ENCODE measurements around the gene SRC. TPM values are rescaled to one million over a fixed set of nuclear protein-coding genes. Genes with fewer than 3 reads are reported as not detected.

SRC gene
- total RNA-seq, 2 donors from 2014 or later: 6.9 to 14.3 TPM

DNA sequence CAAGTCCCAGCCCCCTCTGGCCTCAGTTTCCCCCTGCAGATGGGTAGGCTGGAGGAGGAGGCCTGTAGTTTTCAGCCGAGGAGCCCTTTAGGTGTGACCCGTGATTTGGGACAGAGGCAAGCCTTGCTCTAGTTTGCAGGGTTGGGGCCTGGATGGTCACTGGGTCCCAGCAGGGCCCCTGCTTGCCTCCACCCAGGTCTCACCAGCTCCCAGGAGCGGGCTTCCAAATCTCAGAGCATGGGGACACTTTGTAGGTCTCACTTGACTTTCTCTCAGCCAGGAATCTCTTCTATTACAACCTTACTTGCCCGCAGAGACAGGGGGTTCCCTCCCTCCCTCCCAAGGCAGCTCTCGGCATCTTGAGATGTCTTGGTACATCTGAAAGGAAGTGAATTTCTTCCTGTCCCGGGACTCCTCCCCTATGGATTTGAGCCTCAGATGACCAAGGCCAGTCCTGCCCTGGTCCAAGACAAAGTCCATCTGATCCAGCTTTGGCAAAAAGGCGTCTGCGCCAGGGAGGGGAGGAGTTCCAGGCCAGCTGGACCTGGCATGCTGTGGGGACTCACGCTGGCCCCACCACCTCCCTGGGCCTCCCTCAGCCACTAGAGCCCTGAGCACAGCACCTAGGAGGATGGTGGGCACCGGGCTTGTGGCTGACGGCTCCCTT, 47.4 kb downstream of the SRC start:
- no peak for DNase-seq (ENCODE audit: low spot score)
- no peaks in the 10 kb centered on the region for H3K27me3 ChIP-seq
- peaks cover 0 to 25% of the 10 kb centered on the region in 2 donors for H3K4me1 ChIP-seq
- H3K27ac ChIP-seq: no peak overlapping the region
- H3K36me3 ChIP-seq: peaks cover 15% of the 10 kb centered on the region
- TF ChIP-seq, protein P1, sequence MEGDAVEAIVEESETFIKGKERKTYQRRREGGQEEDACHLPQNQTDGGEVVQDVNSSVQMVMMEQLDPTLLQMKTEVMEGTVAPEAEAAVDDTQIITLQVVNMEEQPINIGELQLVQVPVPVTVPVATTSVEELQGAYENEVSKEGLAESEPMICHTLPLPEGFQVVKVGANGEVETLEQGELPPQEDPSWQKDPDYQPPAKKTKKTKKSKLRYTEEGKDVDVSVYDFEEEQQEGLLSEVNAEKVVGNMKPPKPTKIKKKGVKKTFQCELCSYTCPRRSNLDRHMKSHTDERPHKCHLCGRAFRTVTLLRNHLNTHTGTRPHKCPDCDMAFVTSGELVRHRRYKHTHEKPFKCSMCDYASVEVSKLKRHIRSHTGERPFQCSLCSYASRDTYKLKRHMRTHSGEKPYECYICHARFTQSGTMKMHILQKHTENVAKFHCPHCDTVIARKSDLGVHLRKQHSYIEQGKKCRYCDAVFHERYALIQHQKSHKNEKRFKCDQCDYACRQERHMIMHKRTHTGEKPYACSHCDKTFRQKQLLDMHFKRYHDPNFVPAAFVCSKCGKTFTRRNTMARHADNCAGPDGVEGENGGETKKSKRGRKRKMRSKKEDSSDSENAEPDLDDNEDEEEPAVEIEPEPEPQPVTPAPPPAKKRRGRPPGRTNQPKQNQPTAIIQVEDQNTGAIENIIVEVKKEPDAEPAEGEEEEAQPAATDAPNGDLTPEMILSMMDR (IDR thresholded peaks at IDR 0.05): no peak
- H3K9me3 ChIP-seq: no peaks in the 10 kb centered on the region
- no peak overlapping the region for H3K4me3 ChIP-seq

DNA sequence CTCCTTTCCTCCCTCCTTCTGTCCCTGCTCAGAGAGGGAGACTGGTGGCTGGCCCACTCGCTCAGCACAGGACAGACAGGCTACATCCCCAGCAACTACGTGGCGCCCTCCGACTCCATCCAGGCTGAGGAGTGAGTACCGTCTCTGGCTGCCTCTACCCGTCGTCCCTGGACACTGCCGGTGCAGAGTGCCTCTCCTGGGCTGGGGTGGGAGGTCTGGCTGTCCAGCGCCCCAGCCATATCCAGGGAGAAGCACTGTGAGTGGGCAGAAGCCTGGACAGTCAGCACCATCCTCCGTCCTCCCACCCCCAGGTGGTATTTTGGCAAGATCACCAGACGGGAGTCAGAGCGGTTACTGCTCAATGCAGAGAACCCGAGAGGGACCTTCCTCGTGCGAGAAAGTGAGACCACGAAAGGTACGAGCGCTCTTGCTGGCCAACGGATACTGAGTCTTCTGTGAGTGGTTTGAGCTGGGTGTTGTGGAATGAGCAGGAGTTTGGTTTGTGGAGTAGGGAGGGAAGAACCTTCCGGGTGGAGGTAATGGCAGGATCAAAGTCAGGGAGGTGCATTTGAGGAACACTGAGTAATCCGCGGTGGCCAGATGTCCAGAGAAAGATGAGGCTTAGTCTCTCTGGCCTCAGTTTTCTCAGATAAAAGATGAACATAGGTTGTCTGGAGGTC, 48.1 kb downstream of the SRC start:
- TF ChIP-seq, protein P1 (IDR thresholded peaks at IDR 0.05): no peak
- no peak for DNase-seq (ENCODE audit: low spot score)
- H3K27ac ChIP-seq: no peak overlapping the region
- no peak overlapping the region for H3K4me3 ChIP-seq
- H3K9me3 ChIP-seq: no peaks in the 10 kb centered on the region
- H3K4me1 ChIP-seq: peaks cover 0 to 25% of the 10 kb centered on the region in 2 donors
- H3K36me3 ChIP-seq: peaks cover 15% of the 10 kb centered on the region
- no peaks in the 10 kb centered on the region for H3K27me3 ChIP-seq

DNA sequence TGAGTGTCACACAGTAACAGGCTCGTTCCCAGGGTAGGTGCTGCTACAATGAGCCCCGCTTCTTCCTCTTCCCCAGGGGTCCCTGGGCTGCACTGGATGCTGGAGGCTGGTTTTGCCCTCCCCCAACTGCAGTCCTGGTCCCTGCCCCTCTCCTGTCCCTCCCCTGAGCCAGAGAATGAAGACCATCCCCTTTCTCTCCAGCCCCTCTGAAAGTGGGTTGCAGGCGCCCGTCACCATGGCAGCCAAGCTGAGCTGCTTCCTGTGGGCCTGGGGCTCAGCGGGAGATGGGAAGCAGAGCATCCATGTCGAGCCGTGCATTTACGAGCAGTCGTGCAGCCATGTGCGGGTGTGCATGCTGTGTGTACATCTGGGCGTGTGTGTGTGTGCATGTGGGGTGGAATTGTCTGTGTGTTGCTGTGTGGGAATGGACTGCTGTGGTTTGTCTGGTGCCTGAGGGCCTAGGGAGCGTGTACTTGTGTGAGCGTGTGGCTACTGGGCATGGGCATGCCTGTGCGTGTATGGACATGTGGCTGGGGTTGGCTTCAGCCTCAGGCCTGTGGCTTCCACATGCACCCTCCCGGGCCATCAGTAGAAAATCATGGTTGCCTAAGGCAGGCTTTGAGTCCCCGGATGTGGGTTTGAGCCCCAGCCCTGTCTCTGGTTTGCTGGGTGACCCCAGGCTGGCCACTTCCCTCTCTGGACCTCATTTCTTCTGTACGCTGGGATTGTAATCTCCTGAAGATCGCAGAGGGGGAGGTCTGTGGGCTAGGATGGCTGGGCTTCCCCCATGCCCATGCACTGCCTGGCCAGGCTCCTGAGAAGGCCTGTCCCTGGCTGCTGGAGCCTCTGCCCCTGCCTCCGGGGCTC, 48.8 kb downstream of the SRC start:
- no peaks in the 10 kb centered on the region for H3K27me3 ChIP-seq
- TF ChIP-seq, protein P1 (IDR thresholded peaks at IDR 0.05): no peak
- no peak overlapping the region for H3K27ac ChIP-seq
- H3K4me3 ChIP-seq: no peak overlapping the region
- DNase-seq (ENCODE audit: low spot score): no peak
- peaks cover 0 to 25% of the 10 kb centered on the region in 2 donors for H3K4me1 ChIP-seq
- peaks cover 15% of the 10 kb centered on the region for H3K36me3 ChIP-seq
- H3K9me3 ChIP-seq: no peaks in the 10 kb centered on the region

DNA sequence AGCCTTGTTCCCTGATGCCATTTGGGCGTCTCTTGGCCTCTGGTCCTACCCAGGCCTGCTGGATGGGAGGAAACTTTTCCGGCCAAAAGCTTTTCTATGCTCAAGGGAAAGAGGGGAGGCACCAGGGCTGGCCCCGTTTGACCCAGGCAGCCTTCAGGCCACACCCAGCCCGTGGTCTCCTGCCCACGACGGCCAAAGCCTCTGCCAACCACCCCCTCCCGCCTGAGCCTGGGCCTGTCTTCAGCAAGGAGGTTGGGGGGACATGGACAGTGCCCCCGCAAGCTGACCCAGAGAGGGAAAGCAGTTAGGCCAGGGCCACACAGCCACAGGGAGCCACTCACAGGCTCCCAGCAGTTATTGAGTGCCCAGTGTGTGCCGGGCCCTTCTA, 49.5 kb downstream of the SRC start:
- Histone ChIP-seq H3K9me3 (no peaks in the 10 kb centered on the region), H3K4me1 (peaks cover 0 to 25% of the 10 kb centered on the region in 2 donors), H3K36me3 (peaks cover 15% of the 10 kb centered on the region), H3K27ac (no peak overlapping the region), H3K4me3 (no peak overlapping the region), H3K27me3 (no peaks in the 10 kb centered on the region)
- TF ChIP-seq, protein P1 (IDR thresholded peaks at IDR 0.05): no peak
- no peak for DNase-seq (ENCODE audit: low spot score)

DNA sequence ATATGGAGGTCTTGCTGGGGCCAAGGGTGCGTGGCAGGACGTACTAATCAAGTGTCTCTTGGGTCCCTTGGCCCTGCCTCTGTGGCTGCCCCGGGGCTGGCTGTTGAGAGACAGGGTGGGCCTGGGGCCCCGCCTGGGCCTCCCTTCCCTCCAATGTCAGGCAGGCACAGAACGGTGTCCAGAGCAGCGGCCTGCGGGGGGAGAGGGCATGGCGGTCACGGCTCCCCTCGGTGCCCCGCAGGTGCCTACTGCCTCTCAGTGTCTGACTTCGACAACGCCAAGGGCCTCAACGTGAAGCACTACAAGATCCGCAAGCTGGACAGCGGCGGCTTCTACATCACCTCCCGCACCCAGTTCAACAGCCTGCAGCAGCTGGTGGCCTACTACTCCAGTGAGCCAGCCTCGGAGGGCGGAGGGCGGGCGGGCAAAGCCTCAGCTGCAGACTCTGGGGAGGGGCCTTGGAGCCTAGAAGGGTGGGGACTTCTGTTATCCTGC, 50.0 kb downstream of the SRC start:
- TF ChIP-seq, protein P1 (IDR thresholded peaks at IDR 0.05): no peak
- no peaks in the 10 kb centered on the region for H3K27me3 ChIP-seq
- no peak for DNase-seq (ENCODE audit: low spot score)
- peaks cover 15% of the 10 kb centered on the region for H3K36me3 ChIP-seq
- H3K27ac ChIP-seq: no peak overlapping the region
- H3K9me3 ChIP-seq: no peaks in the 10 kb centered on the region
- H3K4me3 ChIP-seq: no peak overlapping the region
- peaks cover 0 to 25% of the 10 kb centered on the region in 2 donors for H3K4me1 ChIP-seq

Measured in right atrium auricular region (tissue), 2 donors.